Measurements from ENCODE around the gene CEBPZ. TPM values are rescaled to one million over a fixed set of nuclear protein-coding genes. Genes with fewer than 3 reads are reported as not detected.

CEBPZ gene
- total and polyA plus RNA-seq, 10 of the 15 experiments (the other 5 are each of a cell fraction or from before 2014, with no cell fraction given) = 29.4 to 89.2 (median 49.5) TPM

DNA sequence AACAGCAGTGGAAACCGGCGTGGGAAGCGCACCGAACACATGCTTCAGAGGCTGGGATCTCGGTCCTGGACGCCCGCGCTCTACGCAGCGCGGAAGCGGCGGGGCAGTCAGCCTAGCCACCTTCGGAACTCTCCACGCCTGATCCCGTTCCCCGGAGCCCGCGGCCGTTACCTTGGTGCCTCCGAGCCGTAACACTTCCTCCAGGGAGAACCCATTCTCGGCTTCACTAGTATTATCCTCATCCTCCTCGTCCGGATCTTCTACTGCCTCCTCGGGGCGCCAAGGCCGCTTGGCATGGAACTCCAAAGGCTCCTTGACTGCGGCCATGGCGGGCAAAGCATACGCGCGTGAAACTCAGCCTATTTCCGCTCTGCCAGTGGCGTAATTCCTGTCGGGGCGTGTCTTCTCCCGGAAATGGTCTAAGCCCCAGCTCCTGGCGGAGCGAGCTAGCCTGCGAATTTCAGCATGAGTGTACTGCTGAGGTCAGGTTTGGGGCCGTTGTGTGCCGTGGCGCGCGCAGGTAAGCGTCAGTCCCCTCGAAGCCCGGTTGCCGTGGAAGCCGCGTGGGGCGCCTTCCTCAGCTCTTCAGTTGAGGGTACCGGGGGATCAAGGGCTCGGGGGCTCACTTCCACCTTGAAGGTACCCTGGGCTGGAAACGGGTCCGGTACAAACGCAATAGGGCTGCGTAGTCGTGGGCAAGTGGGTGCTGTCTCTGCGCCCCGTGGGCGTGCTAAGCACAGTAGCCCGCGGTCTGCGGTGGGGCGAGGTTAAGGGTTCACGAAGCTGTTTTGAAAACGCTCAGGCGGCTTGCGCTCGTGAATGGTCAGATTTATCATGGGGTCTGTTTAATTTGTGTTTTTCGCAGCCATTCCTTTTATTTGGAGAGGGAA, at the start of gene CEBPZ, which contains the start of gene NDUFAF7 (continued):
- TF ChIP-seq SREBF1 (IDR thresholded peaks at IDR 0.05; ENCODE audit: low read length) (no peak), PAX5 (IDR thresholded peaks at IDR 0.05; ENCODE audit: borderline replicate concordance, low read depth, low read length) (peak; percentile 51; the same call in 1 of the 2 replicates), NFIC (IDR thresholded peaks at IDR 0.05; ENCODE audit: low read depth, low read length) (no peak), POLR2AphosphoS2 (IDR thresholded peaks at IDR 0.05; ENCODE audit: low read depth, low read length) (peak; percentile 96), MXI1 (IDR thresholded peaks at IDR 0.05; ENCODE audit: low read depth, low read length) (peak; percentile 94), MTA3 (IDR thresholded peaks at IDR 0.05; ENCODE audit: borderline replicate concordance, low read length) (no peak), CBFB (IDR thresholded peaks at IDR 0.05; ENCODE audit: low read depth) (peak; percentile 87; the same call in 1 of the 2 replicates), TCF3 (IDR thresholded peaks at IDR 0.05; ENCODE audit: borderline replicate concordance, insufficient read depth, low read depth, low read length) (no peak), WRNIP1 (IDR thresholded peaks at IDR 0.05; ENCODE audit: borderline replicate concordance, low read depth, low read length) (no peak), IKZF2 (IDR thresholded peaks at IDR 0.05) (peak; percentile 64 to 74), ATF7 (IDR thresholded peaks at IDR 0.05; ENCODE audit: low read depth) (peak; percentile 65; the same call in 1 of the 2 replicates), POLR2A (IDR thresholded peaks at IDR 0.05; ENCODE audit: low read depth, low read length) (peak; percentile 94), STAT3 (IDR thresholded peaks at IDR 0.05; ENCODE audit: low read depth, low read length) (no peak), ZNF24 (IDR thresholded peaks at IDR 0.05) (no peak), RELA (IDR thresholded peaks at IDR 0.05; ENCODE audit: borderline replicate concordance, partially characterized antibody) (no peak), ZNF217 (IDR thresholded peaks at IDR 0.05) (0 out of 2 replicates have a peak, but pooled peaks have one; percentile 45), EGR1 (IDR thresholded peaks at IDR 0.05; ENCODE audit: borderline replicate concordance in 1 of 2, low read depth in 2 of 2, low read length in 2 of 2) (peak in 1 of 2 experiments; percentile 77; a peak in 2 of 3 replicates)
- TF ChIP-seq, protein P1, sequence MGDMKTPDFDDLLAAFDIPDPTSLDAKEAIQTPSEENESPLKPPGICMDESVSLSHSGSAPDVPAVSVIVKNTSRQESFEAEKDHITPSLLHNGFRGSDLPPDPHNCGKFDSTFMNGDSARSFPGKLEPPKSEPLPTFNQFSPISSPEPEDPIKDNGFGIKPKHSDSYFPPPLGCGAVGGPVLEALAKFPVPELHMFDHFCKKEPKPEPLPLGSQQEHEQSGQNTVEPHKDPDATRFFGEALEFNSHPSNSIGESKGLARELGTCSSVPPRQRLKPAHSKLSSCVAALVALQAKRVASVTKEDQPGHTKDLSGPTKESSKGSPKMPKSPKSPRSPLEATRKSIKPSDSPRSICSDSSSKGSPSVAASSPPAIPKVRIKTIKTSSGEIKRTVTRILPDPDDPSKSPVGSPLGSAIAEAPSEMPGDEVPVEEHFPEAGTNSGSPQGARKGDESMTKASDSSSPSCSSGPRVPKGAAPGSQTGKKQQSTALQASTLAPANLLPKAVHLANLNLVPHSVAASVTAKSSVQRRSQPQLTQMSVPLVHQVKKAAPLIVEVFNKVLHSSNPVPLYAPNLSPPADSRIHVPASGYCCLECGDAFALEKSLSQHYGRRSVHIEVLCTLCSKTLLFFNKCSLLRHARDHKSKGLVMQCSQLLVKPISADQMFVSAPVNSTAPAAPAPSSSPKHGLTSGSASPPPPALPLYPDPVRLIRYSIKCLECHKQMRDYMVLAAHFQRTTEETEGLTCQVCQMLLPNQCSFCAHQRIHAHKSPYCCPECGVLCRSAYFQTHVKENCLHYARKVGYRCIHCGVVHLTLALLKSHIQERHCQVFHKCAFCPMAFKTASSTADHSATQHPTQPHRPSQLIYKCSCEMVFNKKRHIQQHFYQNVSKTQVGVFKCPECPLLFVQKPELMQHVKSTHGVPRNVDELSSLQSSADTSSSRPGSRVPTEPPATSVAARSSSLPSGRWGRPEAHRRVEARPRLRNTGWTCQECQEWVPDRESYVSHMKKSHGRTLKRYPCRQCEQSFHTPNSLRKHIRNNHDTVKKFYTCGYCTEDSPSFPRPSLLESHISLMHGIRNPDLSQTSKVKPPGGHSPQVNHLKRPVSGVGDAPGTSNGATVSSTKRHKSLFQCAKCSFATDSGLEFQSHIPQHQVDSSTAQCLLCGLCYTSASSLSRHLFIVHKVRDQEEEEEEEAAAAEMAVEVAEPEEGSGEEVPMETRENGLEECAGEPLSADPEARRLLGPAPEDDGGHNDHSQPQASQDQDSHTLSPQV (IDR thresholded peaks at IDR 0.05) = no peak
- TF ChIP-seq, protein P2, sequence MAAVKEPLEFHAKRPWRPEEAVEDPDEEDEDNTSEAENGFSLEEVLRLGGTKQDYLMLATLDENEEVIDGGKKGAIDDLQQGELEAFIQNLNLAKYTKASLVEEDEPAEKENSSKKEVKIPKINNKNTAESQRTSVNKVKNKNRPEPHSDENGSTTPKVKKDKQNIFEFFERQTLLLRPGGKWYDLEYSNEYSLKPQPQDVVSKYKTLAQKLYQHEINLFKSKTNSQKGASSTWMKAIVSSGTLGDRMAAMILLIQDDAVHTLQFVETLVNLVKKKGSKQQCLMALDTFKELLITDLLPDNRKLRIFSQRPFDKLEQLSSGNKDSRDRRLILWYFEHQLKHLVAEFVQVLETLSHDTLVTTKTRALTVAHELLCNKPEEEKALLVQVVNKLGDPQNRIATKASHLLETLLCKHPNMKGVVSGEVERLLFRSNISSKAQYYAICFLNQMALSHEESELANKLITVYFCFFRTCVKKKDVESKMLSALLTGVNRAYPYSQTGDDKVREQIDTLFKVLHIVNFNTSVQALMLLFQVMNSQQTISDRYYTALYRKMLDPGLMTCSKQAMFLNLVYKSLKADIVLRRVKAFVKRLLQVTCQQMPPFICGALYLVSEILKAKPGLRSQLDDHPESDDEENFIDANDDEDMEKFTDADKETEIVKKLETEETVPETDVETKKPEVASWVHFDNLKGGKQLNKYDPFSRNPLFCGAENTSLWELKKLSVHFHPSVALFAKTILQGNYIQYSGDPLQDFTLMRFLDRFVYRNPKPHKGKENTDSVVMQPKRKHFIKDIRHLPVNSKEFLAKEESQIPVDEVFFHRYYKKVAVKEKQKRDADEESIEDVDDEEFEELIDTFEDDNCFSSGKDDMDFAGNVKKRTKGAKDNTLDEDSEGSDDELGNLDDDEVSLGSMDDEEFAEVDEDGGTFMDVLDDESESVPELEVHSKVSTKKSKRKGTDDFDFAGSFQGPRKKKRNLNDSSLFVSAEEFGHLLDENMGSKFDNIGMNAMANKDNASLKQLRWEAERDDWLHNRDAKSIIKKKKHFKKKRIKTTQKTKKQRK (IDR thresholded peaks at IDR 0.05; ENCODE audit: low read depth, low read length) = no peak
- TF ChIP-seq, protein P3, sequence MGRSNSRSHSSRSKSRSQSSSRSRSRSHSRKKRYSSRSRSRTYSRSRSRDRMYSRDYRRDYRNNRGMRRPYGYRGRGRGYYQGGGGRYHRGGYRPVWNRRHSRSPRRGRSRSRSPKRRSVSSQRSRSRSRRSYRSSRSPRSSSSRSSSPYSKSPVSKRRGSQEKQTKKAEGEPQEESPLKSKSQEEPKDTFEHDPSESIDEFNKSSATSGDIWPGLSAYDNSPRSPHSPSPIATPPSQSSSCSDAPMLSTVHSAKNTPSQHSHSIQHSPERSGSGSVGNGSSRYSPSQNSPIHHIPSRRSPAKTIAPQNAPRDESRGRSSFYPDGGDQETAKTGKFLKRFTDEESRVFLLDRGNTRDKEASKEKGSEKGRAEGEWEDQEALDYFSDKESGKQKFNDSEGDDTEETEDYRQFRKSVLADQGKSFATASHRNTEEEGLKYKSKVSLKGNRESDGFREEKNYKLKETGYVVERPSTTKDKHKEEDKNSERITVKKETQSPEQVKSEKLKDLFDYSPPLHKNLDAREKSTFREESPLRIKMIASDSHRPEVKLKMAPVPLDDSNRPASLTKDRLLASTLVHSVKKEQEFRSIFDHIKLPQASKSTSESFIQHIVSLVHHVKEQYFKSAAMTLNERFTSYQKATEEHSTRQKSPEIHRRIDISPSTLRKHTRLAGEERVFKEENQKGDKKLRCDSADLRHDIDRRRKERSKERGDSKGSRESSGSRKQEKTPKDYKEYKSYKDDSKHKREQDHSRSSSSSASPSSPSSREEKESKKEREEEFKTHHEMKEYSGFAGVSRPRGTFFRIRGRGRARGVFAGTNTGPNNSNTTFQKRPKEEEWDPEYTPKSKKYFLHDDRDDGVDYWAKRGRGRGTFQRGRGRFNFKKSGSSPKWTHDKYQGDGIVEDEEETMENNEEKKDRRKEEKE (IDR thresholded peaks at IDR 0.05) = no peak
